Neural cell (in vitro differentiated cells): Measurements from ENCODE around the gene CAMK1. TPM values are rescaled to one million over a fixed set of nuclear protein-coding genes. Genes with fewer than 3 reads are reported as not detected.

ENCODE experiments used
- H2AFZ ChIP-seq: fragments of 200-600, 300-800 bp; sonication (generic), shearing (Covaris generic); 2 replicates; pipeline ENCODE4 v1.6.0; 2014; ENCODE audit warnings: low read depth, mild to moderate bottlenecking, antibody characterized with exemption, low read length, moderate library complexity
- H3F3A ChIP-seq: fragments of 200-600 bp; shearing (Covaris generic); 2 replicates; pipeline ENCODE4 v1.6.1; 2016; ENCODE audit warnings: mild to moderate bottlenecking, moderate library complexity, mixed read lengths, antibody characterized with exemption, low read length; ENCODE audit not compliant: insufficient read depth, poor library complexity, severe bottlenecking
- H3K27ac ChIP-seq: fragments of 200-600, 300-800 bp; sonication (generic), shearing (Covaris generic); 2 replicates; pipeline ENCODE4 v1.5.1; 2014; ENCODE audit warnings: mild to moderate bottlenecking, low read length, moderate library complexity
- H3K27me3 ChIP-seq: fragments of 300-800, 200-600 bp; sonication (generic), shearing (Covaris generic); 2 replicates; pipeline ENCODE4 v1.6.0; 2014; ENCODE audit warnings: mild to moderate bottlenecking, low read depth, low read length, moderate library complexity; ENCODE audit not compliant: insufficient read depth
- H3K36me3 ChIP-seq: fragments of 300-800, 200-600 bp; sonication (generic), shearing (Covaris generic); 2 replicates; pipeline ENCODE4 v1.5.1; 2014; ENCODE audit warnings: mild to moderate bottlenecking, antibody characterized with exemption, low read length, moderate library complexity; ENCODE audit not compliant: insufficient read depth
- H3K4me2 ChIP-seq: fragments of 300-800, 200-600 bp; sonication (generic), shearing (Covaris generic); 2 replicates; pipeline ENCODE4 v1.6.0; 2014; ENCODE audit warnings: mild to moderate bottlenecking, low read length
- H3K4me3 ChIP-seq: fragments of 300-800, 200-600 bp; sonication (generic), shearing (Covaris generic); 2 replicates; pipeline ENCODE4 v1.5.1; 2014; ENCODE audit warnings: mild to moderate bottlenecking, low read length, moderate library complexity
- H3K79me2 ChIP-seq: fragments of 200-600 bp; shearing (Covaris generic); replicated peaks from 2 replicates; pipeline ENCODE4 v1.6.0; 2014; ENCODE audit warnings: mild to moderate bottlenecking, low read length, moderate library complexity; ENCODE audit not compliant: insufficient read depth
- H3K9ac ChIP-seq: fragments of 300-800, 200-600 bp; sonication (generic), shearing (Covaris generic); 2 replicates; pipeline ENCODE4 v1.6.1; 2016; ENCODE audit warnings: mild to moderate bottlenecking, low read length, mixed read lengths
- H3K9me2 ChIP-seq: fragments of 200-600 bp; shearing (Covaris generic); 2 replicates; pipeline ENCODE4 v1.6.1; 2016; ENCODE audit warnings: mild to moderate bottlenecking, low read length, mixed read lengths; ENCODE audit not compliant: insufficient read depth
- H3K9me3 ChIP-seq: fragments of 200-600, 300-800 bp; sonication (generic), shearing (Covaris generic); 2 replicates; pipeline ENCODE4 v1.6.1; 2016; ENCODE audit warnings: mild to moderate bottlenecking, mixed run types, low read length, moderate library complexity, mixed read lengths
- H4K20me1 ChIP-seq: fragments of 200-600 bp; shearing (Covaris generic); 2 replicates; pipeline ENCODE4 v1.6.1; 2016; ENCODE audit warnings: mild to moderate bottlenecking, mixed run types; ENCODE audit not compliant: insufficient read depth
- EP300 ChIP-seq: fragments of 450-650 bp; conservative IDR thresholded peaks from 2 replicates; pipeline ENCODE4 v1.6.1; 2014; ENCODE audit warnings: antibody characterized with exemption, mild to moderate bottlenecking, moderate library complexity; ENCODE audit not compliant: poor library complexity, severe bottlenecking
- EZH2 ChIP-seq: fragments of 200-600, 300-800 bp; shearing (Covaris generic), sonication (generic); IDR thresholded peaks from 2 replicates; pipeline ENCODE4 v1.6.1; 2014; ENCODE audit warnings: antibody characterized with exemption, low read length, borderline replicate concordance, mild to moderate bottlenecking; ENCODE audit not compliant: insufficient read depth, poor library complexity, severe bottlenecking
- MXI1 ChIP-seq: fragments of 450-650 bp; conservative IDR thresholded peaks from 2 replicates; pipeline ENCODE4 v1.6.1; 2014; ENCODE audit warnings: antibody characterized with exemption, mild to moderate bottlenecking; ENCODE audit not compliant: poor library complexity, severe bottlenecking
- POLR2AphosphoS5 ChIP-seq: IDR thresholded peaks from 2 replicates; pipeline ENCODE4 v1.6.1; 2012
- RAD21 ChIP-seq: fragments of 450-650 bp; conservative IDR thresholded peaks from 2 replicates; pipeline ENCODE4 v1.6.1; 2014; ENCODE audit warnings: antibody characterized with exemption, mild to moderate bottlenecking, moderate library complexity
- SMC3 ChIP-seq: fragments of 450-650 bp; conservative IDR thresholded peaks from 2 replicates; pipeline ENCODE4 v1.6.1; 2014; ENCODE audit warnings: antibody characterized with exemption, mild to moderate bottlenecking, moderate library complexity; ENCODE audit not compliant: poor library complexity
- TAF1 ChIP-seq: IDR thresholded peaks from 2 replicates; pipeline ENCODE4 v1.6.1; 2012; ENCODE audit warnings: low read depth
- polyA plus RNA-seq: library from polyadenylated mRNA; depleted of rRNA; stranded (reverse); fragments of >200 nt; gene quantifications from 2 replicates; pipeline ENCODE4 v1.2.3, GENCODE V29; 2014
- TF ChIP-seq, protein P1 (sequence below): fragments of 450-650 bp; IDR thresholded peaks from 2 replicates; pipeline ENCODE4 v1.5.1; 2014; ENCODE audit warnings: antibody characterized with exemption, mild to moderate bottlenecking, moderate library complexity; ENCODE audit not compliant: poor library complexity, severe bottlenecking
- TF ChIP-seq, protein P2 (sequence below): IDR thresholded peaks from 2 replicates; pipeline ENCODE4 v1.6.1; 2012; ENCODE audit warnings: borderline replicate concordance

Gene CAMK1
- polyA plus RNA-seq, 1 donor from 2014 or later = 18.7 TPM

DNA sequence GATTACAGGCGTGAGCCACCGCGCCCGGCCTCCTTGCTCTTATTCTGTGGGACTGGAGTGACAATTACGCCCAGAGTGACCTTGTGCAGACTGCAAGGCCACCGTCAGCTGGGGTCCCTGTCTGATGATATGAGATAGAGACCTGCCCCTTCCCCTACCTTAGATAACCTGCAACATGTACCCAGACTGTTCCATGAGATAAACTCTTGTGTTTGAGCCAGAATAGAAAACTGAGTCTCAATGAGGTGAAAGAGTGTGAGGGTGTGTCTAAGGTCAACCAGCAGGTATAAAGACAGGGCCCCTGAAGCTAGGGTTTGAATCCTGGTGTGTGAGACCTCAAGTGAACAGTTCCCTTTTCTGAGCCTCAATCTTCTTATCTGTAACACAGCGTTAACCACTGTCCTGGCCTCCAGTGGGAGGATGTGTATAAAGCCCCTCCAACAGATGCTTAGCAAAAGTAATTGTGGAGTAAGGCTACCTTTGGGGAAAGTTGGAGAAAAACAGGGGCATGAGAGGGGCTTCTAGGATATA is 16.5 kb upstream of the CAMK1 start:
- H3K27ac ChIP-seq = no peak overlapping the region
- no peaks in the 10 kb centered on the region for H3K27me3 ChIP-seq
- no peaks in the 10 kb centered on the region for H3K79me2 ChIP-seq
- no peak overlapping the region for H3K9ac ChIP-seq
- H3K4me3 ChIP-seq = no peak overlapping the region
- no peaks in the 10 kb centered on the region for H3F3A ChIP-seq
- peaks cover 5% of the 10 kb centered on the region for H3K36me3 ChIP-seq
- H4K20me1 ChIP-seq = no peaks in the 10 kb centered on the region
- H3K9me3 ChIP-seq = no peaks in the 10 kb centered on the region
- H3K4me2 ChIP-seq = no peak overlapping the region
- no peaks in the 10 kb centered on the region for H3K9me2 ChIP-seq
- TF ChIP-seq, protein P1, sequence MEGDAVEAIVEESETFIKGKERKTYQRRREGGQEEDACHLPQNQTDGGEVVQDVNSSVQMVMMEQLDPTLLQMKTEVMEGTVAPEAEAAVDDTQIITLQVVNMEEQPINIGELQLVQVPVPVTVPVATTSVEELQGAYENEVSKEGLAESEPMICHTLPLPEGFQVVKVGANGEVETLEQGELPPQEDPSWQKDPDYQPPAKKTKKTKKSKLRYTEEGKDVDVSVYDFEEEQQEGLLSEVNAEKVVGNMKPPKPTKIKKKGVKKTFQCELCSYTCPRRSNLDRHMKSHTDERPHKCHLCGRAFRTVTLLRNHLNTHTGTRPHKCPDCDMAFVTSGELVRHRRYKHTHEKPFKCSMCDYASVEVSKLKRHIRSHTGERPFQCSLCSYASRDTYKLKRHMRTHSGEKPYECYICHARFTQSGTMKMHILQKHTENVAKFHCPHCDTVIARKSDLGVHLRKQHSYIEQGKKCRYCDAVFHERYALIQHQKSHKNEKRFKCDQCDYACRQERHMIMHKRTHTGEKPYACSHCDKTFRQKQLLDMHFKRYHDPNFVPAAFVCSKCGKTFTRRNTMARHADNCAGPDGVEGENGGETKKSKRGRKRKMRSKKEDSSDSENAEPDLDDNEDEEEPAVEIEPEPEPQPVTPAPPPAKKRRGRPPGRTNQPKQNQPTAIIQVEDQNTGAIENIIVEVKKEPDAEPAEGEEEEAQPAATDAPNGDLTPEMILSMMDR = no peak
- TF ChIP-seq, protein P2, sequence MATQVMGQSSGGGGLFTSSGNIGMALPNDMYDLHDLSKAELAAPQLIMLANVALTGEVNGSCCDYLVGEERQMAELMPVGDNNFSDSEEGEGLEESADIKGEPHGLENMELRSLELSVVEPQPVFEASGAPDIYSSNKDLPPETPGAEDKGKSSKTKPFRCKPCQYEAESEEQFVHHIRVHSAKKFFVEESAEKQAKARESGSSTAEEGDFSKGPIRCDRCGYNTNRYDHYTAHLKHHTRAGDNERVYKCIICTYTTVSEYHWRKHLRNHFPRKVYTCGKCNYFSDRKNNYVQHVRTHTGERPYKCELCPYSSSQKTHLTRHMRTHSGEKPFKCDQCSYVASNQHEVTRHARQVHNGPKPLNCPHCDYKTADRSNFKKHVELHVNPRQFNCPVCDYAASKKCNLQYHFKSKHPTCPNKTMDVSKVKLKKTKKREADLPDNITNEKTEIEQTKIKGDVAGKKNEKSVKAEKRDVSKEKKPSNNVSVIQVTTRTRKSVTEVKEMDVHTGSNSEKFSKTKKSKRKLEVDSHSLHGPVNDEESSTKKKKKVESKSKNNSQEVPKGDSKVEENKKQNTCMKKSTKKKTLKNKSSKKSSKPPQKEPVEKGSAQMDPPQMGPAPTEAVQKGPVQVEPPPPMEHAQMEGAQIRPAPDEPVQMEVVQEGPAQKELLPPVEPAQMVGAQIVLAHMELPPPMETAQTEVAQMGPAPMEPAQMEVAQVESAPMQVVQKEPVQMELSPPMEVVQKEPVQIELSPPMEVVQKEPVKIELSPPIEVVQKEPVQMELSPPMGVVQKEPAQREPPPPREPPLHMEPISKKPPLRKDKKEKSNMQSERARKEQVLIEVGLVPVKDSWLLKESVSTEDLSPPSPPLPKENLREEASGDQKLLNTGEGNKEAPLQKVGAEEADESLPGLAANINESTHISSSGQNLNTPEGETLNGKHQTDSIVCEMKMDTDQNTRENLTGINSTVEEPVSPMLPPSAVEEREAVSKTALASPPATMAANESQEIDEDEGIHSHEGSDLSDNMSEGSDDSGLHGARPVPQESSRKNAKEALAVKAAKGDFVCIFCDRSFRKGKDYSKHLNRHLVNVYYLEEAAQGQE = no peak
- TF ChIP-seq EZH2 (no peak), MXI1 (no peak), RAD21 (no peak), EP300 (no peak), TAF1 (no peak), SMC3 (no peak)
- H2AFZ ChIP-seq = no peak overlapping the region

DNA sequence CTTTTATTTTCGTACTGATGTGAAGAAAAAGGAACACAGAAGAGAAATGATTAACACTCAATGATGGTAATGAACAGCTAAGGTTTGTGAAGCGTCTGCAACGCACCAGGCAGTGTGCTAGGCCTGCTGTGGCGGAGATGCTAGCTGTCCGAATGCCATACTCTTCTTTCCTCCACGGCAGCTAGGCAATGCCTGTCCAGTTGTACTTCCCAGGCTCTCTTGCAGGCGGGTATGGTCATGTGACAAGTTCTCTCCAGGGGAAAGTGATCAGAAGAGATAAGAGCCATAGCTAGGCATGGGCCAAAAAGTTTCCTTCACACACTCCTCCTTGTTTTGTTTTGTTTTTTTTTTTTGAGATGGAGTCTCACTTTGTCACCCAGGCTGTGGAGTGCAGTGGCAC is 15.9 kb upstream of the CAMK1 start:
- no peak overlapping the region for H2AFZ ChIP-seq
- no peak overlapping the region for H3K27ac ChIP-seq
- H3K36me3 ChIP-seq = peaks cover under 1% of the 10 kb centered on the region
- H3K9me2 ChIP-seq = no peaks in the 10 kb centered on the region
- H4K20me1 ChIP-seq = no peaks in the 10 kb centered on the region
- H3F3A ChIP-seq = no peaks in the 10 kb centered on the region
- H3K79me2 ChIP-seq = no peaks in the 10 kb centered on the region
- H3K4me3 ChIP-seq = no peak overlapping the region
- H3K4me2 ChIP-seq = no peak overlapping the region
- no peak for TF ChIP-seq SMC3
- TF ChIP-seq, protein P2 = no peak
- no peak for TF ChIP-seq TAF1
- TF ChIP-seq RAD21 = no peak
- TF ChIP-seq, protein P1 = no peak
- no peak for TF ChIP-seq EZH2
- TF ChIP-seq EP300 = no peak
- TF ChIP-seq MXI1 = no peak
- no peak for TF ChIP-seq POLR2AphosphoS5
- no peak overlapping the region for H3K9ac ChIP-seq
- no peaks in the 10 kb centered on the region for H3K9me3 ChIP-seq
- H3K27me3 ChIP-seq = no peaks in the 10 kb centered on the region
